ENCODE data around the gene OR2AG2. TPM values are rescaled to one million over a fixed set of nuclear protein-coding genes. Genes with fewer than 3 reads are reported as not detected.

The OR2AG2 gene
- total and polyA plus RNA-seq, 12 donors = 0.14 to 0.64 (median 0.27) TPM; not detected in 7

GRCh38 chr11:6733326-6734275 lies 38.2 kb downstream of the OR2AG2 start:
- H3K36me3 ChIP-seq (replicated peaks in 1 of 2) = no peaks in the 10 kb centered on the region
- H3K27me3 ChIP-seq = no peaks in the 10 kb centered on the region
- intact Hi-C loops (cut with DNase I) = no loop called here
- WGBS, 4 donors = 60 to 77% (median 64%) methylated on average over 3 of the region's 3 CpGs
- no peak overlapping the region for H3K4me3 ChIP-seq
- no peak for TF ChIP-seq POLR2A (IDR thresholded peaks at IDR 0.05)
- no peak for TF ChIP-seq CTCF (IDR thresholded peaks at IDR 0.05)
- no peaks in the 10 kb centered on the region for H3K4me1 ChIP-seq (replicated peaks in 1 of 2)
- H3K27ac ChIP-seq = no peak overlapping the region
- no peaks in the 10 kb centered on the region for H3K9me3 ChIP-seq (replicated peaks in 1 of 3)
- DNase-seq = no peak

GRCh38 chr11:6727971-6728760 lies 43.6 kb downstream of the OR2AG2 start:
- H3K4me1 ChIP-seq (replicated peaks in 1 of 2) = no peaks in the 10 kb centered on the region
- no peak for DNase-seq
- TF ChIP-seq CTCF (IDR thresholded peaks at IDR 0.05) (no peak), POLR2A (IDR thresholded peaks at IDR 0.05) (no peak)
- no peak overlapping the region for H3K4me3 ChIP-seq
- H3K27me3 ChIP-seq = no peaks in the 10 kb centered on the region
- 39 to 52% (median 48%) methylated on average over 6 of the region's 6 CpGs for WGBS, 4 donors
- H3K36me3 ChIP-seq (replicated peaks in 1 of 2) = no peaks in the 10 kb centered on the region
- H3K27ac ChIP-seq = peak overlapping the region in 2 of 5 donors; percentile 19 to 26
- no peaks in the 10 kb centered on the region for H3K9me3 ChIP-seq (replicated peaks in 1 of 3)
- intact Hi-C loops (cut with DNase I) = no loop called here

- no peak for DNase-seq
- TF ChIP-seq POLR2A (IDR thresholded peaks at IDR 0.05) (no peak), CTCF (IDR thresholded peaks at IDR 0.05) (no peak)
- no peak overlapping the region for H3K4me3 ChIP-seq
- no peaks in the 10 kb centered on the region for H3K27me3 ChIP-seq
- intact Hi-C loops (cut with DNase I) = no loop called here
- WGBS, 4 donors = 49 to 64% (median 51%) methylated on average over 2 of the region's 2 CpGs
- no peaks in the 10 kb centered on the region for H3K9me3 ChIP-seq (replicated peaks in 1 of 3)
- no peak overlapping the region for H3K27ac ChIP-seq
- H3K36me3 ChIP-seq (replicated peaks in 1 of 2) = no peaks in the 10 kb centered on the region
- no peaks in the 10 kb centered on the region for H3K4me1 ChIP-seq (replicated peaks in 1 of 2)
Measured at GRCh38 chr11:6725386-6725896, 46.3 kb downstream of the OR2AG2 start.

GRCh38 chr11:6724013-6724412 lies 47.8 kb downstream of the OR2AG2 start:
- Histone ChIP-seq H3K9me3 (replicated peaks in 1 of 3) (no peaks in the 10 kb centered on the region), H3K4me3 (no peak overlapping the region), H3K27me3 (no peaks in the 10 kb centered on the region), H3K4me1 (replicated peaks in 1 of 2) (no peaks in the 10 kb centered on the region), H3K27ac (no peak overlapping the region), H3K36me3 (replicated peaks in 1 of 2) (no peaks in the 10 kb centered on the region)
- WGBS, 4 donors = 71 to 88% (median 75%) methylated on average over 1 of the region's 1 CpG
- no peak for DNase-seq
- intact Hi-C loops (cut with DNase I) = no loop called here
- no peak for TF ChIP-seq CTCF (IDR thresholded peaks at IDR 0.05)
- TF ChIP-seq POLR2A (IDR thresholded peaks at IDR 0.05) = no peak
